NCI-H526 (cell line): ENCODE data around the gene GJC3.
"Not testable (repeated sequence)": the region's sequence is repeated elsewhere in the genome, so short reads cannot be mapped to it uniquely, and the experiment has no call there.

ENCODE experiments used
- DNase-seq, 2 experiments: peaks; one replicate each; lab custom pipeline; 2025; lab: John Stamatoyannopoulos, UW

Gene GJC3

DNA sequence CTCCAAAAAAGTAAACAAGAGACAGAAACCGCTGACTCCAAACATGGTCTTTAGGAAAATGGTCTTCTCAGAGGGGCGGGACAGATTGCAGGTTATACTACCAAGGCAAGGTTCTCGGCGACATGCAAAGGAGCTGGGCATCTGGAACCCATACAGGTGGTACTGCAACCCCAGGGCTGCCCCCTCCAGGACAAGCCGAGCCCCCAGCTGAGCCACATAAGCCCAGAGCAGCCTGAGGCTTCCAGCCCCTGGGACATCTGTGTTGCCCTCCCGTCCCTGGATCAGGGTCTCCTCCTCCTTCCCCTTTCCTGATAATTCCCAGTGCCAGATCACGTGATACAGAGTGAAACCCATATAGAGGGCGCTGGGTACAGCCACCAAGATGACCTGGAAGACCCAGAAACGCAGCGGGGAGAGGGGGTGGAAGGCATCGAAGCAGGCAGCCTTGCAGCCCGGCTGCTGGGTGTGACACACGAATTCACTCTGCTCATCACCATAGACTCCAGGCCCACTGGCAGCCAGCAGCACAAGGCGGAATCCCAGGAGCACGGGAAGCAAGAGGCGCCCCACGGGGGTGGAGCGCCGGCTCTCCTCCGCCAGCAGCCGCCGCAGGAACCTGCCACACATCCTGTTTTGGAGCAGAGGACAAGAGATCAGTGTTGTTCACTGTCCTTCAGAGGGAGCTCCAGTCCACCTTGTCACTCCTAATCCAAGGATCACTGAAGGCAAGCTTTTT lies at the start of gene GJC3:
TSS of gene GJC3 (minus strand) at position 627 of the 736 bp plus-strand sequence. CDS start at position 627, 0 bp downstream.
- DNase-seq: peak; percentile 87 to 94

- DNase-seq: no peak
Observed at GRCh38 chr7:99976626-99977025, 47.2 kb upstream of the GJC3 start.

DNA sequence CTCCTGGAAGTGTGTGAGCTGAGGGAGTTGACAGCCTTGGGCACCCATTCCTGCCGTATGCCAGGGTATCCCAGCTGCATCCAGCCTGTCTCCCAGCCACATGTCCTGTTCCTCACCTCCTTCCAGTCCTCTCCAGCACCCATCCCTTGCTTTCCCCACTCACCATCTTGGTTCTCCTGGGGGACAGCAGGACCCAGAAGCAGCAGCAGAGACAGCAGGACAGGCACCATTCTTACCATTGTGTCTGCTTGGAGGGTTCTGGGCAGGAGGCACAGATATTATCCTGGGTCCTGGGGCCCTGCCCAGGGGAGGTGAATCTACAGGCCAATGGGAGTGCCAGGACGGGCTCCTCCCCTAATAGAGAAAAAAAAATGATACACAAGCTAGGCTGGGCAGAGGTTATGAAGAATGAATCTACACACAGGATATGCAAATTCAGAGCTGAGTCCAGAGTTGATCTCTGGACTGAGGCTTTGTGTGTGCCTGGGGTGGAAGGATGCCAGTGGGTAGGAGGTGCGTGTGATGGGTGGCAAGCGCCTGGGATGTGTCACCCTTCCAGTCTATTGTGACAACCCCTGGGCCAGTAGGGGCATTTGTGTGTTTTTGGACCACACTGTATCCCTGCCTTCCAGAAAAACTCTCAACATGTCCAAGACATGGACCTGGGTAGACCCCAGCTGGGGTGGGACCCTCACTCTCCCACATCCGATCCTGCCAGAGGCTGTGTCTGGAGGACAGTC lies 46.5 kb upstream of the GJC3 start, which contains the start of gene AZGP1:
TSS of gene AZGP1 (minus strand) at position 250 of the 740 bp plus-strand sequence. CDS start at position 239, 11 bp downstream.
- DNase-seq: peak; percentile 97 to 99

- peak in 1 of 2 experiments; percentile 8 for DNase-seq
Observed at GRCh38 chr7:99974681-99975080, 45.3 kb upstream of the GJC3 start.

DNA sequence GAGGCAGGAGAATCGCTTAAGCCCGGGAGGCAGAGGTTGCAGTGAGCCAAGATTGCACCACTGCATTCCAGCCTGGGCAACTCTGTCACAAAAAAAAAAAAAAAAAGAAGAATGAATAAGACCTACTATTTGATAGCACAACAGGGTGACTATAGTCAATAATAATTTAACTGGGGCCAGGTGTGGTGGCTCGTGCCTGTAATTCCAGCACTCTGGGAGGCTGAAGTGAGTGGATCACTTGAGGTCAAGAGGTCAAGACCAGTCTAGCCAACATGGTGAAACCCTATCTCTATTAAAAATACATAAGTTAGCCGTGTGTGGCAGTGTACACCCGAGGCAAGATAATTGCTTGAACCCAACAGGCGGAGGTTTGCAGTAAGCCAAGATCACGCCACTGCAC lies 44.4 kb upstream of the GJC3 start:
- DNase-seq: not testable (repeated sequence)

DNA sequence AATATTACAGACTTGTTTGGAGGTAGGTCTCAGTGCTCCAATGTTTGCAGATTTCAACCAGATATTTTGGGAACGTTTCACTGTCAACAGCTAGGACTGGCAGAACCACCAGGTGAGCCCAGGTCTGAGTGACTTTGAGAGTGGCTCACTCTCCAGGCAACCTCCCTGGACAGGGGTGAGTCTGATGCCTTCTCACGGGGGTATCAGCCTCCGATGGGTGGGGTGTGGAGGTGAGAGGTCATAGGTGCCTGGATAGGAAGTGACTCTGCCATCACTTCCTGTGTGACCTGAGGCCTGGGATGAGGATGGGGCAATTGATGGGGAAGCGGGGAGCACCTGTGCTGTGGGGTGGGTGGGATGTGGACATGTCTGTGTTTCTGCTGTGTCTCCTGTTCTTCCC lies 41.8 kb upstream of the GJC3 start:
- DNase-seq: no peak

GRCh38 chr7:99969813-99970212 lies 40.4 kb upstream of the GJC3 start:
- not testable (repeated sequence) for DNase-seq

DNA sequence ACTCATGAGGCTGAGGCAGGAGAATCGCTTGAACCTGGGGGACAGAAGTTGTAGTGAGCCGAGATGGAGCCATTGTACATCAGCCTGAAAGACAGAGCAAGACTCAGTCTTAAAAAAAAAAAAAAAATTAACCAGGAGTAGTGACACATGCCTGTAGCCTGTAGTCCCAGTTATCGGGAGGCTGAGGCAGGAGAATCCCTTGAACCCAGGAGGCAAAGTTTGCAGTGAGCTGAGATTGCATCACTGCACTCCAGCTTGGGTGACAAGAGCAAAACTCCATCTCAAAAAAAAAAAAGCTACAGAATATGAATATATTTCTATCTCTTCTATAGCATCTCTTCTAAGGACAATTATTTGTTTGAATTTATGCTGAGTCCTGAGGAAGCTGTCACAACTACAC lies 39.9 kb upstream of the GJC3 start:
- DNase-seq: no peak

- DNase-seq: no peak
Observed at GRCh38 chr7:99958564-99959227, 29.3 kb upstream of the GJC3 start.

- no peak for DNase-seq
Observed at GRCh38 chr7:99955247-99955646, 25.8 kb upstream of the GJC3 start.

DNA sequence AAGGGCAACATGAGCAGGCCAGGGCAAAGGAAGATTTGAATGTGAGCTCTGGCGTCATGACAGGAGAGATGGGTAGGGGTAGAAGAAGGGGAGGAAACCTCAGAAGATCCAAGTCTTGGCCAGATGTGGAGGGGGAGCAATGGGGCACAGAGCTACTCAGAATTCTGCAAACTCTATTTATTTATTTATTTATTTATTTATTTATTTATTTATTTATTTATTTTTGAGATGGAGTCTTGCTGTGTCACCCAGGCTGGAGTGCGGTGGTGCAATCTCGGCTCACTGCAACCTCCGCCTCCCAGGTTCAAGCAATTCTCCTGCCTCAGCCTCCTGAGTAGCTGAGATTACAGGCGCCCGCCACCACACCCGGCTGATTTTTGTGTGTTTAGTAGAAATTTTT lies 25.2 kb upstream of the GJC3 start:
- DNase-seq: not testable (repeated sequence)

GRCh38 chr7:99953649-99954048 lies 24.2 kb upstream of the GJC3 start:
- DNase-seq: peak; percentile 7 to 27

- DNase-seq: not testable (repeated sequence)
Observed at GRCh38 chr7:99952649-99953048, 23.2 kb upstream of the GJC3 start.

DNA sequence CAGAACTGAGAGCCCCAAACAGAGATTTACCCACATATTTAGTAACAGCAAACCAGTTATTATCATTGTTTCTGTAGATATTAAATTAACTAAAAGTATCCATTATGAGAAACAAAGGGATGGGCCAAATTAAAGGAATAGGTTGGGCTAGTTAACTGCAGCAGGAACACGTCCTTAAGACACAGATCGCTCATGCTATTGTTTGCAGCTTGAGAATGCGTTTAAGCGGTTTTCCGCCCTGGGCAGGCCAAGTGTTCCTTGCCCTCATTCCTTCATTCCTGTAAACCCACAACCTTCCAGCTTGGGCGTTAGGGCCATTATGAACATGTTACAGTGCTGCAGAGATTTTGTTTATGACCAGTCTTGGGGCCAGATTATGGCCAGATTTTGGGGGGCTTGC lies 21.4 kb upstream of the GJC3 start:
- not testable (repeated sequence) for DNase-seq

DNA sequence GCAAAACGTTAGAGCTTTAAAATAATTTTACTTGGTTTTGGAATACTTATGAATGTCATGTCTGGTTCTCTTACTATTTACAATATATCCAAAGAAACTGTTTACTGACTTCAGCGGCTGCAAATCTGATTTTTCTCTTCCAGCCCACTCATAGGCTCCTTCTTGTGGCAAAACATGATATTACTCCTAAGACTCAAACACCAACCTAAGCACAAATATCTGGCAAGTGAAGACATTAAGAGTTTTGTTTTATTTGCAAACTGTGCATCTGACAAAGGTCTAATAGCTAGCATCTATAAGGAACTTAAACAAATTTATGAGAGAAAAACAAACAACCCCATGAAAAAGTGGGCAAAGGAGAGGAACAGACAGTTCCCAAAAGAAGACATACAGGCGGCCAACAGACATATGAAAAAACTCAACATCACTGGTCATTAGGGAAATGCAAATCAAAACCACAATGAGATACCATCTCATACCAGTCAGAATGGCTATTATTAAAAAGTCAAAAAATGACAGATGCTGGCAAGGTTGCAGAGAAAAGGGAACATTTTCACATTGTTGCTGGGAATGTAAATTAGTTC lies 20.3 kb upstream of the GJC3 start:
- DNase-seq: peak; percentile 86 to 88

DNA sequence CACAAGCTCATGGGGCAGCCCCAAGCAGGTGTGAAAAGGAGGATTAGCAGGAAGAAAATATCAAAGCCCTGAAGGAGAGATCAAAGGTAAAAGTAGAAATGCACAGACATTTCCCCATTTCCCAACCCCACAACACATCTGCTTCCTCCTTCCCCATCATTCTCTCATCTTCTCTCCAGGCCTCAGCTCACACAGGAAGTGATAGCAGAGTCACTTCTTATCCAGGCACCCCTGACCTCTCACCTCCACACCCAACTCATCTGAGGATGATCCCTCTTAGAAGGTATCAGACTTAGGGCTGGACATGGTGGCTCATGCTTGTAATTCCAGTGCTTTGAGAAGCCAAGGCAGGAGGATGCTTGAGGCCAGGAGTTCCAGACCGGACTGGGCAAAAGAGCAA lies 18.2 kb upstream of the GJC3 start:
- no peak for DNase-seq

GRCh38 chr7:99944497-99945070 lies 15.2 kb upstream of the GJC3 start:
- DNase-seq: peak; percentile 91 to 92

- peak; percentile 99 for DNase-seq
Observed at GRCh38 chr7:99943641-99944496, 14.4 kb upstream of the GJC3 start.

DNA sequence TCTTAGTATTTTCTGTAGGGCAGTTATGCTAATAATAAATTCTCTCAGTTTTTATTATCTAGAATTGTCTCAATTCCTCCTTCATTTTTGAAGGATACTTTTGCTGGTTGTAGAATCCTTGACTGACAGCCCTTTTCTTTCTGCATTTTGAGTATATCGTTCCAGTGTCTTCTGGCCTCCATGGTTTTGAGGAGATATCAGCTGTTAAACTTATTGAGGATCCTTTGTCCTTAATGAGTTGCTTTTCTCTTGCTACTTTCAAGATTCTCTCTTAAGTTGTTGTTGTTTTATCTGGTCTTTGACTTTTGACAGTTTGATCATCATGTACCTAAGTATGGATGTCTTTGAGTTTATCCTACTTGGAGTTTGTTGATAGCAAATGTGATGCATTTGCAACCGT lies 8.9 kb upstream of the GJC3 start:
- no peak for DNase-seq

DNA sequence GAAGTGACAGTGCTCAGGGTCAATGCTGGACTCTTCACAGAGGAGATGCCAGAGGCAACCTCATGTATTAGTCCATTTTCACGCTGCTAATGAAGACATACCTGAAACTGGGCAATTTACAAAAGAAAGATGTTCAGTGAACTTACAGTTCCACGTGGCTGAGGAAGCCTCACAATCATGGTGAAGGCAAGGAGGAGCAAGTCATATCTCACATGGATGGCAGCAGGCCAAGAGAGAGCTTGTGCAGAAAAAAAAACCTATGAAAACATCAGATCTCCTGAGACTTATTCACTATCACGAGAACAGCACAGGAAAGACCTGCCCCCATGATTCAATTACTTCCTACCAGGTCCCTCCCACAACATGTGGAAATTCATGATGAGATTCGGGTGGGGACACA lies 5.6 kb upstream of the GJC3 start:
- DNase-seq: not testable (repeated sequence)

- no peak for DNase-seq
Observed at GRCh38 chr7:99930376-99930775, 956 bp upstream of the GJC3 start.
